ENCODE results near the gene NEDD9.

DNA sequence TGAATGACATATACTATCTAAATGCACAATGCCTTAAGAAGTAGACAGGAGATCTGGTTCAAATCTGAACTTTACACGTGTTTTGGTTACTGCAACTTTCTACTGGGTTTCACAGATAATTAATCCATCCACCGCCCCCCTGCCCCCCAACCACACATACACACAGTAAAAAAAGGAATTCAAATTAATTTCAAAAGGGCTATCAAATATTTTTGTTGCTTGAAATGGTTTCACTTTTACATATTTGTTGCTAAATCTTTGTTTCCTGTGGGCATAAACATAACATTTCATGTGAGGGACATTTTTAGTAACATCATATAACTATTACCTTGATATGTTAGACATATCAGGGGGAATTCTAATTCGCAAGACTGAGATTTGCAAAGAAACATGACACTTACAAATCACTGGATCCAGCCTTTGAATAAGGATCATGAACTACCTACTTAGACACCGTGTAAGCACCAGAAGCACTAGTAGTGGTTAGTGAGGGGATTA is 7.5 kb downstream of the NEDD9 start:
- TF ChIP-seq, protein P1, sequence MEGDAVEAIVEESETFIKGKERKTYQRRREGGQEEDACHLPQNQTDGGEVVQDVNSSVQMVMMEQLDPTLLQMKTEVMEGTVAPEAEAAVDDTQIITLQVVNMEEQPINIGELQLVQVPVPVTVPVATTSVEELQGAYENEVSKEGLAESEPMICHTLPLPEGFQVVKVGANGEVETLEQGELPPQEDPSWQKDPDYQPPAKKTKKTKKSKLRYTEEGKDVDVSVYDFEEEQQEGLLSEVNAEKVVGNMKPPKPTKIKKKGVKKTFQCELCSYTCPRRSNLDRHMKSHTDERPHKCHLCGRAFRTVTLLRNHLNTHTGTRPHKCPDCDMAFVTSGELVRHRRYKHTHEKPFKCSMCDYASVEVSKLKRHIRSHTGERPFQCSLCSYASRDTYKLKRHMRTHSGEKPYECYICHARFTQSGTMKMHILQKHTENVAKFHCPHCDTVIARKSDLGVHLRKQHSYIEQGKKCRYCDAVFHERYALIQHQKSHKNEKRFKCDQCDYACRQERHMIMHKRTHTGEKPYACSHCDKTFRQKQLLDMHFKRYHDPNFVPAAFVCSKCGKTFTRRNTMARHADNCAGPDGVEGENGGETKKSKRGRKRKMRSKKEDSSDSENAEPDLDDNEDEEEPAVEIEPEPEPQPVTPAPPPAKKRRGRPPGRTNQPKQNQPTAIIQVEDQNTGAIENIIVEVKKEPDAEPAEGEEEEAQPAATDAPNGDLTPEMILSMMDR (conservative IDR thresholded peaks at IDR 0.05; ENCODE audit: low read depth in 2 of 2) = no peak
- no peak for TF ChIP-seq STAT1 (IDR thresholded peaks at IDR 0.05; ENCODE audit: unreplicated experiment)
- no peak for TF ChIP-seq EZH2 (IDR thresholded peaks at IDR 0.05; ENCODE audit: low read depth, unreplicated experiment)
- TF ChIP-seq, protein P2, sequence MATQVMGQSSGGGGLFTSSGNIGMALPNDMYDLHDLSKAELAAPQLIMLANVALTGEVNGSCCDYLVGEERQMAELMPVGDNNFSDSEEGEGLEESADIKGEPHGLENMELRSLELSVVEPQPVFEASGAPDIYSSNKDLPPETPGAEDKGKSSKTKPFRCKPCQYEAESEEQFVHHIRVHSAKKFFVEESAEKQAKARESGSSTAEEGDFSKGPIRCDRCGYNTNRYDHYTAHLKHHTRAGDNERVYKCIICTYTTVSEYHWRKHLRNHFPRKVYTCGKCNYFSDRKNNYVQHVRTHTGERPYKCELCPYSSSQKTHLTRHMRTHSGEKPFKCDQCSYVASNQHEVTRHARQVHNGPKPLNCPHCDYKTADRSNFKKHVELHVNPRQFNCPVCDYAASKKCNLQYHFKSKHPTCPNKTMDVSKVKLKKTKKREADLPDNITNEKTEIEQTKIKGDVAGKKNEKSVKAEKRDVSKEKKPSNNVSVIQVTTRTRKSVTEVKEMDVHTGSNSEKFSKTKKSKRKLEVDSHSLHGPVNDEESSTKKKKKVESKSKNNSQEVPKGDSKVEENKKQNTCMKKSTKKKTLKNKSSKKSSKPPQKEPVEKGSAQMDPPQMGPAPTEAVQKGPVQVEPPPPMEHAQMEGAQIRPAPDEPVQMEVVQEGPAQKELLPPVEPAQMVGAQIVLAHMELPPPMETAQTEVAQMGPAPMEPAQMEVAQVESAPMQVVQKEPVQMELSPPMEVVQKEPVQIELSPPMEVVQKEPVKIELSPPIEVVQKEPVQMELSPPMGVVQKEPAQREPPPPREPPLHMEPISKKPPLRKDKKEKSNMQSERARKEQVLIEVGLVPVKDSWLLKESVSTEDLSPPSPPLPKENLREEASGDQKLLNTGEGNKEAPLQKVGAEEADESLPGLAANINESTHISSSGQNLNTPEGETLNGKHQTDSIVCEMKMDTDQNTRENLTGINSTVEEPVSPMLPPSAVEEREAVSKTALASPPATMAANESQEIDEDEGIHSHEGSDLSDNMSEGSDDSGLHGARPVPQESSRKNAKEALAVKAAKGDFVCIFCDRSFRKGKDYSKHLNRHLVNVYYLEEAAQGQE (IDR thresholded peaks at IDR 0.05; ENCODE audit: unreplicated experiment) = no peak
- no peak for TF ChIP-seq POLR2AphosphoS5 (IDR thresholded peaks at IDR 0.05; ENCODE audit: low read depth)
- TF ChIP-seq, protein P3, sequence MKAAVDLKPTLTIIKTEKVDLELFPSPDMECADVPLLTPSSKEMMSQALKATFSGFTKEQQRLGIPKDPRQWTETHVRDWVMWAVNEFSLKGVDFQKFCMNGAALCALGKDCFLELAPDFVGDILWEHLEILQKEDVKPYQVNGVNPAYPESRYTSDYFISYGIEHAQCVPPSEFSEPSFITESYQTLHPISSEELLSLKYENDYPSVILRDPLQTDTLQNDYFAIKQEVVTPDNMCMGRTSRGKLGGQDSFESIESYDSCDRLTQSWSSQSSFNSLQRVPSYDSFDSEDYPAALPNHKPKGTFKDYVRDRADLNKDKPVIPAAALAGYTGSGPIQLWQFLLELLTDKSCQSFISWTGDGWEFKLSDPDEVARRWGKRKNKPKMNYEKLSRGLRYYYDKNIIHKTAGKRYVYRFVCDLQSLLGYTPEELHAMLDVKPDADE (IDR thresholded peaks at IDR 0.05) = no peak
- no peak for TF ChIP-seq EZH2phosphoT487 (IDR thresholded peaks at IDR 0.05; ENCODE audit: unreplicated experiment)
- no peak for TF ChIP-seq CREB1 (CRISPR knock-in tag; IDR thresholded peaks at IDR 0.05; ENCODE audit: low read depth)
- no peak for TF ChIP-seq NANOG (IDR thresholded peaks at IDR 0.05; ENCODE audit: borderline replicate concordance)
- TF ChIP-seq ZNF114 (CRISPR knock-in tag; IDR thresholded peaks at IDR 0.05) = no peak
- TF ChIP-seq JUNB (IDR thresholded peaks at IDR 0.05; ENCODE audit: unreplicated experiment) = no peak
- TF ChIP-seq ZNF331 (CRISPR knock-in tag; IDR thresholded peaks at IDR 0.05; ENCODE audit: low read depth) = no peak
- TF ChIP-seq, protein P4, sequence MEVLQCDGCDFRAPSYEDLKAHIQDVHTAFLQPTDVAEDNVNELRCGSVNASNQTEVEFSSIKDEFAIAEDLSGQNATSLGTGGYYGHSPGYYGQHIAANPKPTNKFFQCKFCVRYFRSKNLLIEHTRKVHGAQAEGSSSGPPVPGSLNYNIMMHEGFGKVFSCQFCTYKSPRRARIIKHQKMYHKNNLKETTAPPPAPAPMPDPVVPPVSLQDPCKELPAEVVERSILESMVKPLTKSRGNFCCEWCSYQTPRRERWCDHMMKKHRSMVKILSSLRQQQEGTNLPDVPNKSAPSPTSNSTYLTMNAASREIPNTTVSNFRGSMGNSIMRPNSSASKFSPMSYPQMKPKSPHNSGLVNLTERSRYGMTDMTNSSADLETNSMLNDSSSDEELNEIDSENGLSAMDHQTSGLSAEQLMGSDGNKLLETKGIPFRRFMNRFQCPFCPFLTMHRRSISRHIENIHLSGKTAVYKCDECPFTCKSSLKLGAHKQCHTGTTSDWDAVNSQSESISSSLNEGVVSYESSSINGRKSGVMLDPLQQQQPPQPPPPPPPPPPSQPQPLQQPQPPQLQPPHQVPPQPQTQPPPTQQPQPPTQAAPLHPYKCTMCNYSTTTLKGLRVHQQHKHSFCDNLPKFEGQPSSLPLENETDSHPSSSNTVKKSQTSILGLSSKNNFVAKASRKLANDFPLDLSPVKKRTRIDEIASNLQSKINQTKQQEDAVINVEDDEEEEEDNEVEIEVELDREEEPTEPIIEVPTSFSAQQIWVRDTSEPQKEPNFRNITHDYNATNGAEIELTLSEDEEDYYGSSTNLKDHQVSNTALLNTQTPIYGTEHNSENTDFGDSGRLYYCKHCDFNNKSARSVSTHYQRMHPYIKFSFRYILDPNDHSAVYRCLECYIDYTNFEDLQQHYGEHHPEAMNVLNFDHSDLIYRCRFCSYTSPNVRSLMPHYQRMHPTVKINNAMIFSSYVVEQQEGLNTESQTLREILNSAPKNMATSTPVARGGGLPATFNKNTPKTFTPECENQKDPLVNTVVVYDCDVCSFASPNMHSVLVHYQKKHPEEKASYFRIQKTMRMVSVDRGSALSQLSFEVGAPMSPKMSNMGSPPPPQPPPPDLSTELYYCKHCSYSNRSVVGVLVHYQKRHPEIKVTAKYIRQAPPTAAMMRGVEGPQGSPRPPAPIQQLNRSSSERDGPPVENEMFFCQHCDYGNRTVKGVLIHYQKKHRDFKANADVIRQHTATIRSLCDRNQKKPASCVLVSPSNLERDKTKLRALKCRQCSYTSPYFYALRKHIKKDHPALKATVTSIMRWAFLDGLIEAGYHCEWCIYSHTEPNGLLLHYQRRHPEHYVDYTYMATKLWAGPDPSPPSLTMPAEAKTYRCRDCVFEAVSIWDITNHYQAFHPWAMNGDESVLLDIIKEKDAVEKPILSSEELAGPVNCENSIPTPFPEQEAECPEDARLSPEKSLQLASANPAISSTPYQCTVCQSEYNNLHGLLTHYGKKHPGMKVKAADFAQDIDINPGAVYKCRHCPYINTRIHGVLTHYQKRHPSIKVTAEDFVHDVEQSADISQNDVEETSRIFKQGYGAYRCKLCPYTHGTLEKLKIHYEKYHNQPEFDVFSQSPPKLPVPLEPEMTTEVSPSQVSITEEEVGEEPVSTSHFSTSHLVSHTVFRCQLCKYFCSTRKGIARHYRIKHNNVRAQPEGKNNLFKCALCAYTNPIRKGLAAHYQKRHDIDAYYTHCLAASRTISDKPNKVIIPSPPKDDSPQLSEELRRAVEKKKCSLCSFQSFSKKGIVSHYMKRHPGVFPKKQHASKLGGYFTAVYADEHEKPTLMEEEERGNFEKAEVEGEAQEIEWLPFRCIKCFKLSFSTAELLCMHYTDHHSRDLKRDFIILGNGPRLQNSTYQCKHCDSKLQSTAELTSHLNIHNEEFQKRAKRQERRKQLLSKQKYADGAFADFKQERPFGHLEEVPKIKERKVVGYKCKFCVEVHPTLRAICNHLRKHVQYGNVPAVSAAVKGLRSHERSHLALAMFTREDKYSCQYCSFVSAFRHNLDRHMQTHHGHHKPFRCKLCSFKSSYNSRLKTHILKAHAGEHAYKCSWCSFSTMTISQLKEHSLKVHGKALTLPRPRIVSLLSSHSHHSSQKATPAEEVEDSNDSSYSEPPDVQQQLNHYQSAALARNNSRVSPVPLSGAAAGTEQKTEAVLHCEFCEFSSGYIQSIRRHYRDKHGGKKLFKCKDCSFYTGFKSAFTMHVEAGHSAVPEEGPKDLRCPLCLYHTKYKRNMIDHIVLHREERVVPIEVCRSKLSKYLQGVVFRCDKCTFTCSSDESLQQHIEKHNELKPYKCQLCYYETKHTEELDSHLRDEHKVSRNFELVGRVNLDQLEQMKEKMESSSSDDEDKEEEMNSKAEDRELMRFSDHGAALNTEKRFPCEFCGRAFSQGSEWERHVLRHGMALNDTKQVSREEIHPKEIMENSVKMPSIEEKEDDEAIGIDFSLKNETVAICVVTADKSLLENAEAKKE (CRISPR knock-in tag; IDR thresholded peaks at IDR 0.05) = no peak

All from GM23338 (cell line).